Stimulated activated CD4-positive, alpha-beta T cell treated with anti-CD3 and anti-CD28 coated beads, TNF-alpha, amount 100 ng/mL, for 4 hours (primary cell): ENCODE results near the gene MCHR2.
"Not testable (repeated sequence)": the region's sequence is repeated elsewhere in the genome, so short reads cannot be mapped to it uniquely, and the experiment has no call there.

Experiments used
- DNase-seq, 3 experiments: peaks; one replicate each; pipeline ENCODE4 v3.0.0-alpha.2; 2020; ENCODE audit warnings: low read depth in 3 of 3

MCHR2 gene

GRCh38 chr6:99993533-99994251 lies at the start of gene MCHR2:
Gene MCHR2, minus strand, starts transcription at chr6:99994223. Its CDS starts 38,076 bp downstream, at chr6:99956147.
- DNase-seq, result no peak

- not testable (repeated sequence) for DNase-seq
Measured at GRCh38 chr6:100038546-100038945, 44.5 kb upstream of the MCHR2 start.

GRCh38 chr6:100035873-100036653 lies 42.0 kb upstream of the MCHR2 start:
- DNase-seq, result no peak

GRCh38 chr6:100023798-100024197 lies 29.8 kb upstream of the MCHR2 start:
- DNase-seq, result no peak

GRCh38 chr6:100022847-100023246 lies 28.8 kb upstream of the MCHR2 start:
- no peak for DNase-seq

GRCh38 chr6:100008857-100009256 lies 14.8 kb upstream of the MCHR2 start:
- DNase-seq, result no peak

GRCh38 chr6:100001915-100002388 lies 7.9 kb upstream of the MCHR2 start:
- DNase-seq, result peak in 2 of 3 experiments; percentile 3 to 5

GRCh38 chr6:99997141-99997540 lies 3.1 kb upstream of the MCHR2 start:
- no peak for DNase-seq

- no peak for DNase-seq
Measured at GRCh38 chr6:99995916-99996315, 1.9 kb upstream of the MCHR2 start.

GRCh38 chr6:99993146-99993532 lies 884 bp downstream of the MCHR2 start:
- DNase-seq, result no peak

GRCh38 chr6:99991955-99992354 lies 2.1 kb downstream of the MCHR2 start:
- DNase-seq, result no peak

GRCh38 chr6:99980741-99981140 lies 13.3 kb downstream of the MCHR2 start:
- no peak for DNase-seq

GRCh38 chr6:99979953-99980352 lies 14.1 kb downstream of the MCHR2 start:
- no peak for DNase-seq

- DNase-seq, result no peak
Measured at GRCh38 chr6:99967052-99967451, 27.0 kb downstream of the MCHR2 start.

- no peak for DNase-seq
Measured at GRCh38 chr6:99960027-99960426, 34.0 kb downstream of the MCHR2 start.

- no peak for DNase-seq
Measured at GRCh38 chr6:99951016-99951805, 42.8 kb downstream of the MCHR2 start.

GRCh38 chr6:99946005-99946404 lies 48.0 kb downstream of the MCHR2 start:
- DNase-seq, result no peak

GRCh38 chr6:99943846-99944245 lies 50.2 kb downstream of the MCHR2 start:
- no peak for DNase-seq

GRCh38 chr6:99940582-99940981 lies 53.4 kb downstream of the MCHR2 start:
- no peak for DNase-seq

GRCh38 chr6:99933129-99933528 lies 60.9 kb downstream of the MCHR2 start:
- DNase-seq, result no peak

GRCh38 chr6:99912657-99913056 lies 81.4 kb downstream of the MCHR2 start:
- no peak for DNase-seq
